GM19240 (cell line): ENCODE results near the gene ZNF681.
"Not testable (repeated sequence)": the region's sequence is repeated elsewhere in the genome, so short reads cannot be mapped to it uniquely, and the experiment has no call there.

ENCODE experiments used
- DNase-seq: peaks from one replicate; pipeline ENCODE4 v3.0.0; 2011; ENCODE audit warnings: low spot score; ENCODE audit not compliant: insufficient read length

Gene ZNF681

DNA sequence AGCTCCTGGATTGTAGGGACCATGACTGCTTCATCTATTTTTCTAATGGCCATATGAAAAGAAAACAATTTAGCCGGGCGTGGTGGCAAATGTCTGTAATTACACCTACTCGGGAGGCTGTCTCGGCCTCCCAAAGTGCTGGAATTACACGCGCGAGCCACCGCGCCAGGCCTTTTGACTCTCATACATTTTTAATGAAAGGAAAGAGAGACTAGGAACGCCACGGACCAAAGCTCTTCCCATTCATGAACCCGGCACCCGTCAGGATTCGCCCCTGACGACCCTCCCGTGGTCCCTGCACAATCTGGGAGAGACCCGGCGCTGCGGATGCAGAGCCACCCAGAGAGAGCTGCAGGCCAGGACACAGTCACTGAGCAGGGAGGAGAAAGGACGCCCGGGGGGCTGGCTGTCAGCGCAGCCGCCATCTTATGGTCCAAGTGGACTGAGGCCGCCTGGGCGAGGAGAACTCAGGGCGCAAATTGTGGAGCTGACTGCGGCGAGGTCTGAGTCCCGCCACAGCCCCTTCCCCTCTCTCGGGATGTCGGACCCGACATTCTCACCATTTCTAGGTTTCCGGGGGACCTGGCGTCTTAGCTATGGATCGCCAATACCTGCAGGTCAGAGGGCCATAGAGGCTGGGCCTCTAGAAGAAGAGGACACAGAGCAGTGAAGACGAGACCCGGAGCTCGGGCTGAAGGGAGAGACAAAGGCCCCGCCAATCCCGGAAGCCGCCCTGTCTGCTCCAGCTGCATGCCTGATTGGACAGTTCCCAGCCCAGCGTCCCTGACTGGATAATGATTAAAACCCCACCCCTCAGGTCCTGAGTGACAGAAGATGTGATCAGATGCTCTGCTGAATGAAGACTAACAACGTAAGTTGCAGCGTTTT is at the start of gene ZNF681:
Gene ZNF681 (minus strand): TSS at position 705 of the 888 bp plus-strand sequence. CDS start 142 bp downstream, at position 563.
- peak; percentile 48 for DNase-seq

- no peak for DNase-seq
These were observed 46.0 kb upstream of the ZNF681 start for GRCh38 chr19:23804676-23805075.

- DNase-seq: no peak
These were observed 43.6 kb upstream of the ZNF681 start for GRCh38 chr19:23802290-23802689.

DNA sequence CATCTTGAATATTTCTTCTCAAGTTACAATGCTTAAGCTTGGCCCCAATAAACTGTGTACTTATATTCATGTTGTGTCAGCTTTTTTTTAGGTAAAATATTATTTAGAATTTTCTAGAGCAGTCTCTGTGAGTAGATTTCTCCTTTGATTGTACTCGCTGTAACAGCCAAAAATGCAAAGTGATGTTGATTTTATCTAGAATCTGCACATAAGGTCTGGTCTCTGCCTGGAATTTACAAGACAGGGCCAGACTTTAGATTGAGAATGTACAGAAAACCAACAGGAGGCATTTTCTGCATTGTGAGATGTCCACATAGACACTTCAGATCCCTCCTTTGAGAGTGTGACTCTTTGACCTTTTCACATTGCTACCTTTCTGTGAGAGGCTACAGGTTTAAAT is 43.1 kb upstream of the ZNF681 start:
- DNase-seq: no peak

- no peak for DNase-seq
These were observed 42.2 kb upstream of the ZNF681 start for GRCh38 chr19:23800868-23801267.

DNA sequence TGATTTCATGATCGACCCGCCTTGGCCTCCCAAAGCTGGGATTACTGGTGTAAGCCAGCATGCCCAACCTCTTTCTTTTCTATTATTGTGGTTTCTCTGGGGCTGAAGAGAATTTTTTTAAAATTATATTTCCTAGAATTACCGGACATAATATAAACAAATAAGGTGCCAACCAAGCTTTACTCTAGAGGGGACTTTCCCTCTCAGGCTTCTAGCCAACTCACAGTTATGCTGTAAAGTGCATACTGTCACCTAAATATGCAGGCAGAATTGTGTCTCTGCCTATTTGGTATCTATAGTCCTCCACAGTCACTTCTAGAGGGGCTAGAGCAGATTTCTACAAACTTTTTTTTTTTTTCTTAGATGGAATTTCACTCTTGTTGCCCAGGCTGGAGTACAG is 41.6 kb upstream of the ZNF681 start:
- no peak for DNase-seq

DNA sequence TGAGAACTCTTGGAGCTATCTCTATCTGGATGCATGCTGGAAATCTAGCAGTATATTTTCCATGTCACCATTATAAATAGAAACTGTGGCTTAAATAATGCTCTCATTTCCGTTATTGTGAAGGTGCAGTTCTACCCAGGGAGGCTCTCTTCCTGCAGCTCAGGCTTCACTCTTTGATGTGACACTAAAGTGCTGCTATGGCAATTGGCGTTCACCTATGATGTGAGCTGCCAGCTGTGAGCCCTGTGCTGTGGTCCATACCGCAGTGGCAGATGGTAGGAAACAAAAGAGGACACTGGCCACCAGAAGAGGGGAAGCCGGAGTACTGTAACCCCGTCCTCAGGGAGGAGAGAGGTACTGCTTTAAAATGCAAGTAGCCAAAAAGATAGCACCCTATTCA is 40.6 kb upstream of the ZNF681 start:
- no peak for DNase-seq

DNA sequence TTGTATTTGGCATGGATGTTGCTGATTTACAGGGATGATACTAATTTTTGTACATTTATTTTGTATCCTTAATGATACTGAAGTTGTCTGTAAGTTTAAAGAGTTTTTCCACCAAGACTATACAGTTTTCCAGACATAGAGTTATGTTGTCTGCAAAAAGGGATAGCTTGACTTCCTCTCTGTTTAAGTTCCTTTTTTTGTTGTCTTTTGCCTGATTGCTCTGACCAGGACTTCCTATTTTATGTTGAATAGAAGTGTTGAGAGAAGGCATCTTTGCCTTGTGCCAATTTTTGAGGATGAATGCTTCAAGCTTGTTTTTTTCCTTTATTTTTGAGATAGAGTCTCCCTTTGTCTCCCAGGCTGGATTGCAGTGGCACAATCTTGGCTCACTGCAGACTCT is 36.8 kb upstream of the ZNF681 start:
- DNase-seq: no peak

GRCh38 chr19:23792784-23793183 is 34.1 kb upstream of the ZNF681 start:
- no peak for DNase-seq

GRCh38 chr19:23790641-23791488 is 32.2 kb upstream of the ZNF681 start:
- DNase-seq: no peak

- DNase-seq: no peak
These were observed 30.6 kb upstream of the ZNF681 start for GRCh38 chr19:23789246-23789645.

- DNase-seq: no peak
These were observed 29.7 kb upstream of the ZNF681 start for GRCh38 chr19:23788411-23788810.

DNA sequence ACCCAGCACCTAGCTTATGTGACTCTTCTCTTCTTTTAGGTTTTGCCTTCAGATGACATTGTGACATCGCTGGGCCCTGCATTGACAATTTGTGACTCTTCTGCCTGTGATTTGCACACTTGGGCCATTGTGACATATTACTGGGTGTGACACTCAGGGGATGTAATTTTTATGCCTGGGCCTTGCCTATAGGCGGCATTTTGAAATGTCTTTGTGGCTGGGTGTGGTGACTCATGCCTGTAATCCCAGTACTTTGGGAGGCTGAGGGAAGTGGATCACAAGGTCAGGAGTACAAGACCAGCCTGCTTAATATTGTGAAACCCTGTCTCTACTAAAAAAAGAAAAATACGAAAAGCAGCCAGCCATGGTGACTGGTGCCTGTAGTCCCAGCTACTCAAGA is 28.4 kb upstream of the ZNF681 start:
- no peak for DNase-seq

DNA sequence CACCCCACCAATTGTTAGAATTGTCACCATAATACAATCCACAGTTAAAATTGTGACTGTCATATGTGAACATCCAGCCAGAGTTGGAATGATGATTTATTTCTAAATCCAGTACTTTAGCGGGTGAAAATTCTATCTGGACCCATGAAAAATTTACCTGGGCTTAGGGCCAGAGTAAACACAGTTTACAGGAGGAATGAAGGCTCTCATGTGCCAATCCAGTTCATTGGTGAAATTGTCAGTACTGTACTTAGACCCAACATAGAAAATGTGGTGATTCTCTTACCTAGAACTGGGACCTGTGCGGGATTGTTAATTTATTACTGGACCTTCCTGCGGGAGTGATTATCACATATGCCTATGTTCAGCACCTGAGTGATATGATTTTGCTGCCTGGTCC is 27.3 kb upstream of the ZNF681 start:
- DNase-seq: no peak

GRCh38 chr19:23784274-23784673 is 25.6 kb upstream of the ZNF681 start:
- DNase-seq: no peak

DNA sequence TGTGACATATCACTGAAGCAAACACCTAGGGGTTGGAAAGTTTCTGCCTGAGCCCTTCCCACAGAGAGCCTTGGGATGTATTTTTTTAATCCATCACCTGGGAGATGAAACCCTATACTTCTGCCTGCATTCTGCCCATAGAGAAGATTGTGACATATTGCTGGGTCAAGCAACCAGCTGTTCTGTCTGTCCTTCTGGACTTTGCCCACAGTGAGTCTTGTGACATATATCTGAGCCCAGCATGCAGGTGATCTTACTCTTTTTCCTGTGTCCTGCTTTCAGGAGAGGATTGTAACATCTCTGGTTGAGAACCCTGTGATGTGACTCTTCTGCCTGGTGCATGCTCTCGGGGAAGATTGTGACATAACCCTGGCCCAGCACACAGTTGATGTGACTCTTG is 24.9 kb upstream of the ZNF681 start:
- DNase-seq: no peak

GRCh38 chr19:23779645-23780044 is 21.0 kb upstream of the ZNF681 start:
- DNase-seq: no peak

GRCh38 chr19:23778566-23778965 is 19.9 kb upstream of the ZNF681 start:
- DNase-seq: no peak

DNA sequence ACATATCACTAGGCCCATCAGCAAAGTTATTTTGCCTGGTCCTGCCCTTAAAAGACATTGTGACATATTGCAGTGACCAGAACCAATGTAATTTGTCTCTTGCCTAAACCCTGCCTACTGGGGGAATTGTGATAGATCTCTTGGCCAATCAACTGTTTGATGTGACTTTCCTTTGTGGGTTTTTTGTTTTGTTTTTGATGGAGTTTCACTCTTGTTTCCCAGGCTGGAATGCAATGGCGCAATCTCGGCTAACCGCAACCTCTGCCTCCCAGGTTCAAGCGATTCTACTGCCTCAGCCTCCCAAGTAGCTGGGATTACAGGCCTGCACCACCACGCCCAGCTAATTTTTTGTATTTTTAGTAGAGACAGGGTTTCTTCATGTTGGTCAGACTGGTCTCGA is 19.3 kb upstream of the ZNF681 start:
- DNase-seq: not testable (repeated sequence)

- DNase-seq: no peak
These were observed 18.5 kb upstream of the ZNF681 start for GRCh38 chr19:23777216-23777615.

DNA sequence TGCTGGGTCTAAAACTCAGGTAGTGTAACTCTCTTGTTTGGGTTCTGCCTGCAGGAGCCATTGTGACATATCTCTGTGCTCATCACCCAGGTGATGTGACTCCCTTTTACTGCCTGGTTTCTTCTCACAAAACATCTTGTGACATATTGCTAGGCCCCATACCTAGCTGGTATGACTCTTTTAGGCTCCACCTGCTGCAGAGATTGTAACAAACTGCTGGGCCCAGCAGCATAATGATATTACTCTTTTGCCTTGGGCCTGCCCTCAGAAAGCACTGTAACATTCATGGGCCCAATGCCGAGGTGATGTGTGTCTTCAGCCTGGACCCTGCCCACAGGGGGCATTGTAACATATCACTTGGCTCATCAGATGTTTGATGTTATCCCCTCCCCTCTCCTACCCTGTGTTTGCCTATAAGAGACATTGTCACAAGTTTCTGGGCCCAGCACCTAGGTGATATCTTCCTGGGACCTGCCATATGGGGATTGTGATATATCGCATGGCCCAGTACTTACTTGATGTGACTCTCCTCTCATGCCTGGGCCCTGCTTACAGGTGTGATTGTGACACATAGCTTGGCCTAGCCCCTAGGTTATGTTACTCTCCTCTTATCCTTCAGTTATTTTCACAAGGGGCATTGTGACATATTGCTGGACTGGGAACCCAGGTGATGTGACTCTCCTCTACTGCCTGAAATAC is 18.0 kb upstream of the ZNF681 start:
- no peak for DNase-seq

DNA sequence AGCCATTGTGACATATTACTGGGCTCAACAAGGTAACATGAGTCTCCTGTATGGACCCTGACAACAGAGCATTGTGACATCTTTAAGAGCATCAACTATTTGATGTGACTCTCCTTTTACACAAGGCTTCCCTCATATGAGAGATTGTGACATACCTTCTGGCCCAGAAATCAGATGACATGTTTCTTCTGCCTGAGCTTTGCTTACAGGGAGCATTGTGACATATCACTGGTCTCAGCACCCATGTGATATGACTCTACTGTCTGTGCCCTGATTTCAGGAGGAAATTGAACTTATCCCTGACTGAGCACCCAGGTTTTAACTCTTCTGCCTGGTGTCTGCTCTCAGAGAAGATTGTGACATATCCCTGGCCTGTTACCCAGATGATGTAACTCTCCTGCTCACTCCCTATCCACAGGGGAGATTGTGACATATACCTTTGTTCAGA is 15.9 kb upstream of the ZNF681 start:
- no peak for DNase-seq
